ENCODE measurements around the gene UTP11.

The UTP11 gene

DNA sequence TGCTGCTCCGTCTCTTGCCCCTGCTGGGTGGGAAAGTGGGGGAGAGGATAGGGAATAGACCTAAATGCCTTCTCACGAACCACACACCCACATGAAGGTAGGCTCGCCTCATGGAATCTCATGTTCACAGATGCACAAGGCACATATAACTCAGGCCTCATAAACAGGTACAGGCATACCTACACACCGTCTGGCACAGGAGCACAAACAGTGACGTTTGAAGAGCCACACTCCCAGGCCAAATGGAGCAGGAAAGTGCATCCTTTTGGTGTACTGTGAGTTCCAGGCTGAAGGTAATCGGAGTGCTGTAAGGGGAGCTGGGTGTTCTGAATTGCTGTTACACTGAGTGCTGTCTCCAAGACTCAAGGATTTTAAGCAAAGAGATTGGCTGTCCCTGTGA lies 13.1 kb downstream of the UTP11 start:
- TF ChIP-seq, protein P1, sequence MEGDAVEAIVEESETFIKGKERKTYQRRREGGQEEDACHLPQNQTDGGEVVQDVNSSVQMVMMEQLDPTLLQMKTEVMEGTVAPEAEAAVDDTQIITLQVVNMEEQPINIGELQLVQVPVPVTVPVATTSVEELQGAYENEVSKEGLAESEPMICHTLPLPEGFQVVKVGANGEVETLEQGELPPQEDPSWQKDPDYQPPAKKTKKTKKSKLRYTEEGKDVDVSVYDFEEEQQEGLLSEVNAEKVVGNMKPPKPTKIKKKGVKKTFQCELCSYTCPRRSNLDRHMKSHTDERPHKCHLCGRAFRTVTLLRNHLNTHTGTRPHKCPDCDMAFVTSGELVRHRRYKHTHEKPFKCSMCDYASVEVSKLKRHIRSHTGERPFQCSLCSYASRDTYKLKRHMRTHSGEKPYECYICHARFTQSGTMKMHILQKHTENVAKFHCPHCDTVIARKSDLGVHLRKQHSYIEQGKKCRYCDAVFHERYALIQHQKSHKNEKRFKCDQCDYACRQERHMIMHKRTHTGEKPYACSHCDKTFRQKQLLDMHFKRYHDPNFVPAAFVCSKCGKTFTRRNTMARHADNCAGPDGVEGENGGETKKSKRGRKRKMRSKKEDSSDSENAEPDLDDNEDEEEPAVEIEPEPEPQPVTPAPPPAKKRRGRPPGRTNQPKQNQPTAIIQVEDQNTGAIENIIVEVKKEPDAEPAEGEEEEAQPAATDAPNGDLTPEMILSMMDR (IDR thresholded peaks at IDR 0.05; ENCODE audit: low read depth, low read length) = no peak
- H3K4me3 ChIP-seq (ENCODE audit: low read depth, low read length) = no peak overlapping the region

DNA sequence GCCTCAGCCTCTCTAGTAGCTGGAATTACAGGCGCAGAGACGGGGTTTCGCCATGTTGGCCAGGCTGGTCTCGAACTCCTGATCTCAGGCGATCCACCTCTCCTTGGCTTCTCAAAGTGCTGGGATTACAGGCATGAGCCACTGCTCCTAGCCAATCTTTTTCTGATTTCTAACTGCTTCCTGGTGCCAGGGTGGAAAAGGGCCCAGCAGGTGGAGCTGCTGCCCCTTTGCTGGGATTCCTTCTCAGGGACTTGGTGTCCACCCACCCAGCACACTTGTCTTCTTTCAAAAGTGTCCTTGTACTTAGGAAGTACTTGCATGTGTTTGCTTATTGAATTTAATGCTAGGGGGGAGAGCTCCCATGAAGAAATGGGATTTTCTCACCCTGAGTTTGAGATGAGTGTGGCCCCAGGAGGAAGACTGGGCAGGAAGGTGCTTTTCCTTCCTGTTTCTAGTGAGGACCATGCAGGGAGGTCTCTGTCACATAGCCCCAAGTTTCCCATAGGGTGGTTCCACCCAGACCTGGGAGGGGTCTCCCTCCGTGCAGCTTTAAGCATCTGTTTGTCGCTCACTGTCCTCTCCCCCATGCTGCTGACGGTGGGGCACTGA lies 14.2 kb downstream of the UTP11 start:
- no peak overlapping the region for H3K4me3 ChIP-seq (ENCODE audit: low read depth, low read length)
- TF ChIP-seq, protein P1 (IDR thresholded peaks at IDR 0.05; ENCODE audit: low read depth, low read length) = peak; percentile 52

DNA sequence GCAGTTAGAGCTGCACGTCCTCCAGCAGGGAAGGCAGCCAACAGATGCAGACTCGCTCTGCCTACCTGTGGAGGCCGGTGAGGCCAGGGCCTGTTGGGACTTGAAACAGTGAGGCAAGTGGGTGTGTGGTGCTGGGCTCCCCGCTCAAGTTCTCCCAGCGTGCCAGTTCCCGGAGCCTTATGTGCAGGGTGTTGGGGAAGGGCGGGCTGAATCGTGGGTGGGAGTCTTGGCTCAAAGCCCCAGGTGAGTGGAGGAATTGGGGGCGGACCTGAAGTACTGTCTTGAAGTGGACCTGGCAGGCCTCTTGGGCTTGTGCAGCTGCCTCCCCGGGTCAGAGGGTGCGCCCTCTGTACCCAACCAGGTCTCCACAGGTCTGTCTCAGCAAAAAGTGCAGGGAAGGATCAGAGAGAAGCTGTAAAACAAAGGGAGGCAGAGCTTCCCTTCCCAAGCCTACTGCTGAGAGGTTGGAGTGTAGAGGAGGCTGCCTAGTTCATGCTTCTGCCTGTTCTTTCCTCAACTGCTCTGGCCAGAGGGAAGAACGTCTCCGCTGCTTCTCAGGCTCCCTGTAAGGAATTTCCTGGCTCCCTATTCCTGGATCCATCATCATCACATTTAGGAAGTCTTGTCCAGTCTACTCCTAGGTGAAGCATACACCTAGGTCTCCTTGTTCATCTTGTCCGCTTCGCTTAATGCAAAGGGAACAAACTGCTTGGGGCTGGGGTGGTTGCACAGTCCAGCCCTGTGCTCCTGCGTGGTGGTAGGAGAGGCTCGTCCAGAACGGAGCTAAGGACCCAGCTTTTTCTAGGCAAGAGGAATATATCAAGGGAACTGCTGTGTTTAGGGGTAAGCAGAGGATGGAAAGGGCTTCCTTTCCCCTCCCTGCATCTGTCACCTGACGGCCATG lies 14.9 kb downstream of the UTP11 start:
- TF ChIP-seq, protein P1 (IDR thresholded peaks at IDR 0.05; ENCODE audit: low read depth, low read length) = no peak
- H3K4me3 ChIP-seq (ENCODE audit: low read depth, low read length) = no peak overlapping the region

DNA sequence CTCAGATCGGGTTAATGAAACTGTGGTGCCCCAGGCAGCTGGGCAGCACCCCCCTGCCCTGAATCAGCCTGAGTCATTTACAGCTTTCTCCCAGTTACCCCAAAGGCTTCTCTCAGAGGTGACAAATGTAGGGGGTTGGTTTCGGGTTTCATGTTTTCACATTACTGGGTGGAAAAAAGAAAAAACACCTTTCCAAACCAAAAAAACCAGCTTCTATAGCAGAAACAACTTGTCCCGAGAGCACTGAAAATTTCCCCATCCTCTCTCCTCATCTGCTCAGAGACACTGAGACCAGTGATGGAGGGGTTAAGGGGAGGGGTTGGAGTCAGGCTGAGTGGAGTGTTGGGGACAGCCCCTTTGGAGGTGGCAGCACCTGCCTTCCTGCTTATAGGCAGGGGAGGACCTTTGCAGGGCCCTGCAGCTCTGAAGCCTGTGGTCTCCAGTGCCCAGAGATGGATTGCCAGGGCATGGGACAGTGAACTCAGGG lies 15.6 kb downstream of the UTP11 start:
- no peak overlapping the region for H3K4me3 ChIP-seq (ENCODE audit: low read depth, low read length)
- TF ChIP-seq, protein P1 (IDR thresholded peaks at IDR 0.05; ENCODE audit: low read depth, low read length) = no peak

DNA sequence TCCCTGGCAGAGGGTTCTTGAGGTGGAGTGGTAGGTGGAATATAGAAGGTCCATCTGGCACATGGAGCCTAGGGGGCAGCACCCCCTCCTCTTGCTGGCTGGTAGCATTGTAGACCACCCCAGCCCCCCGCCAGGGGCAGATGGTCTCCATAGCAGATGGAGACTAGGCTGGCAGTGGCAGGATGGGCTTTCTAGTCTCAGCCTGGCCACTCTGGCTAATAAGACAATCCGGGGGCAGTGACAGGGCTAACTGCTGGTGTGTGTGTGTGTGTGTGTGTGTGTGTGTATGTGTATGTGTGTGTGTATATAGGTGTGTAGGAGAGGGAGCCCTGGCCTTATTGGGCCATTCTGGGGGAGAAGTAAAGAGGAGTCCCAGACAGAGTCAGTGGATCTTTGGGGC lies 16.1 kb downstream of the UTP11 start:
- H3K4me3 ChIP-seq (ENCODE audit: low read depth, low read length) = no peak overlapping the region
- TF ChIP-seq, protein P1 (IDR thresholded peaks at IDR 0.05; ENCODE audit: low read depth, low read length) = no peak

DNA sequence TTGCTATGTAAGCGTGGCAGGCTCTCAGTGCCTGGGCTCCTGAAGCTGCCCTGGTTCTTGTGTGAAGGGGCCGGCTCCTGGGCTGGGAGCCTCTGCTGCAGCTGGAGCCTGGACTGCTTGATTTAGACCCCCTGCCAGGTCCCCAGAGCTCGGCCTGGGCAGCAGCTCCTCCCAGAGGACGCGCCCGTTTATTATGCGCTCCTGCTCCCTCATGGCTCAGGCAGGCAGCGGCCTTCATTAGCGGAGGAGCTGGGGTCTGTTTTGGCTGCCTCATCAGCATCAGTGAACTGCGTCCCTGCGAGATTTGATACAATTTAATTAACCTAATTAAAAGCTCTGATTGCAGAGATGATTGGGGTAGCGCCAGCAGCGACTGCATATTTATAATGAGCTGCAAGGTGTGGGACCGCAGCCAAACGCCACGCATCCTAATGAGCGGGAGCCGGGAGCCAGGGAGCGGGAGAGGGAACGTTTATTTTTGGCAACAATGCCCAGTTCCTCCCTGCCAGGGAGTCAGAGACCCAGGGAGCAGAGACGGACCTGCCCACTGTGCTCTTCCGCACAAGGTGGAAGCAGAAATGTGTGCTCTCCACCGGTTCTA lies 16.6 kb downstream of the UTP11 start:
- TF ChIP-seq, protein P1 (IDR thresholded peaks at IDR 0.05; ENCODE audit: low read depth, low read length) = no peak
- no peak overlapping the region for H3K4me3 ChIP-seq (ENCODE audit: low read depth, low read length)
